ENCODE data around the gene MYO5A.
"Not testable (repeated sequence)": the region's sequence is repeated elsewhere in the genome, so short reads cannot be mapped to it uniquely, and the experiment has no call there.

MYO5A gene

DNA sequence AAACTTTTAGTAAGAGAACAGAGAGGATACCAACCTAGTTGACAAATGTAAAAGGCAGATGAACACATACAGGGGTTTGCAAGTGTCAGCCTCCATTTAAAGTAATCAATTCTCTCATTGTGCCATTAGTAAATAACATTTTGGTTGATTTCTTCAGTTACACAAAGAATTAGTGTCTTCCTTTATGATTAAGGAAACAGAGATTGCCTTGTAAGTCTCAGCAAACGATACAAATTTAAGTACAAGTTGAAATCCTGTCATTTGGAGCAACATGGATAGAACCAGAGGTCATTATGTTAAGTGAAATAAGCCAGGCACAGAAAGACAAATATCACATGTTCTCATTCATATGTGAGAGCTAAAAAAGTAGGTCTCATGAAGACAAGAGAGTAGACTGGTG, 26.1 kb downstream of the MYO5A start:
- DNase-seq = no peak

DNA sequence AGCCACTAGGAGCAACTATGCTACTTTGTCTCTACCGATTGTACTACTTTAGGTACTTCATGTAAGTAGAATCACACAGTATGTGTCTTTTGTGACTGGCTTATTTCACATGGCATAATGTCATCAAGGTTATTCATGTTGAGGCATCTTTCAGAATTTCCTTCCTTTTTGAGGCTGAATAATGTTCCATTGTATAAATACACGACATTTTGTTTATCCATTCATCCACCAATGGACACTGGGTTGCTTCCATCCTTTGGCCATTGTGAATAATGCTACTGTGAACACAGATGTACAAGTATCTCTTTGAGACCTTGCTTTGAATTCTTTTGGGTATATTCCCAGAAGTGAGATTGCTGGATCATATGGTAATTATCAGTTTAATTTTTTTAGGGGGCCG, 29.2 kb downstream of the MYO5A start:
- no peak for DNase-seq

DNA sequence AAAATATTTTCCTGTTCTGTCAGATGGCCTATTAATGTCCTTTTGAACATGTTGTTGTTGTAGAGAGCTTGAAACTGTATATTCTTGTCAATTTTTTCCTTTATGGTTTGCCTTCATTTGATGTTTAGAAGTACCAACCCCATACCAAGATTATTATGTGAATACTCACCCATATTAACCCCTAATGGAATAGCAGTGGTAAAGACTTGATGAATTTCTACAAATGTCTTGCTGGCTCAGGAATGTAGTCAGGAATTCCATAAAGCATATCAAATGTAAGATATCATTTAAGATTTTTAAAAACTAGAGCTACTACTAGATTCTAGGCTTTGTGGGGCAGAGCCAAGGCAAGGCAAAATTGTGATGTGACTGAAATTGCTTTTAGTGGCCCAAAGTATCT, 30.0 kb downstream of the MYO5A start:
- no peak for DNase-seq

DNA sequence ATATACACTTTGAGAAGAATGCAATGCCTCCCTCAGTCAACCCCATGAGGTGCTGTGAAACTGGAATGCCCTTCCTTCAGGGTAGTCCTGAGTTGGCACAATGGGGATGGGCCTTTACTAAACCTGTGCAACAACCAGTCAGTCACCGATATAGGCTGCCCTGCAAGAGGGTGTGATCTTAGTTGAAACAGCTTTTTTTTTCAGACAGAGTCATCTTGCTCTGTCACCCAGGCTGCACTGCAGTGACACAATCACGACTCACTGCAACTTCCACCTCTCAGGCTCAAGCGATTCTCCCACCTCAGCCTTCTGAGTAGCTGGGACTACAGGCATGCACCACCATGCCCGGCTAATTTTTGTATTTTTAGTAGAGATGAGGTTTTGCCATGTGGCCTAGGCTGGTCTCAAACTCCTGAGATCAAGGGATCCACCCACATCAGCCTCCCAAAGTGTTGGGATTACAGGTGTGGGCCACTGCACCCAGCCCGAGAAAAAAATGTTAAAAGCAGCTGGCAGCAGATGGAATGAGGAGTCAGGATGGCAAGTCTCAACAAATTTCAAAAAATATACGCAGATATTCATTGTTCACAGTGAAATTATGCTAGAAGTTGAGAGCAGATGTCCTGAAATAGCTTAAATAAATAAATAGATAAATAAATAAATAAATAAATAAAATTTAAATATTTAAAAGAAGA, 31.8 kb downstream of the MYO5A start:
- peak; percentile 71 for DNase-seq

DNA sequence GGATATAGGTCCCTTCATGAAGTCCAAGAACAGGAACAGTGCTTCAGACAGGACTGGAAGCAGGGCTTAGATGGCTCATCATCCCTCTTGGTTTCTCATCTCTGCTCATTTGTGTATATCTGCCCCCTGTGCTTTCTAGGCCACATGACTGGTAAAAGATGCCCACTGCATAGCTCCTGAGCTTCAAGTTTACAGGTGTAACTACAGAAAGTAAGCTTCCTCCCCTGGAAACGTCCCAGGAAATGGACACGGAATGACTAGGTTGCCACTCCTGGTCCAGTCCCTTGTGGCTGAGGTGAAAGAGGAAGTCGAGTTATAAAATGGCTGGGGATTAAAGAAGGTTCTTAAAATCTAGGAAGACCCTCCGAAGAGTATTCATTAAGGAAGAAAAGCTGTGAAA, 32.5 kb downstream of the MYO5A start:
- DNase-seq = no peak

DNA sequence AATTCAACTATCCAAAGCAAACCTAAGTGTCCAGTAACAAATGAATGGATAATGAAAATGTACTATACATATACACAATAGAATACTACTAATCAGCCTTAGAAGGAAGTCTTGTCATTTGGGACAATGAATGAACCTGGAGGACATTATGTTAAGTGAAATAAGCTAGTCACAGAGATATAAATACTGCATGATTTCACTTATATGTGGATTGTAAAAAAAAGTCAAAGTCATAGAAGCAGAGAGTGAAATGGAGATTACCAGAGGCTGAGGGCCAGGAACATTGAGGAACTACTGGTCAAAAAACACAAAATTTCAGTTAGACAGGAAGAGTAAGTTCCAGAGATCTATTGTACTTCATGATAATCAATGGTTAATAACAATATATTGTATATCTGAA, 33.6 kb downstream of the MYO5A start:
- no peak for DNase-seq

DNA sequence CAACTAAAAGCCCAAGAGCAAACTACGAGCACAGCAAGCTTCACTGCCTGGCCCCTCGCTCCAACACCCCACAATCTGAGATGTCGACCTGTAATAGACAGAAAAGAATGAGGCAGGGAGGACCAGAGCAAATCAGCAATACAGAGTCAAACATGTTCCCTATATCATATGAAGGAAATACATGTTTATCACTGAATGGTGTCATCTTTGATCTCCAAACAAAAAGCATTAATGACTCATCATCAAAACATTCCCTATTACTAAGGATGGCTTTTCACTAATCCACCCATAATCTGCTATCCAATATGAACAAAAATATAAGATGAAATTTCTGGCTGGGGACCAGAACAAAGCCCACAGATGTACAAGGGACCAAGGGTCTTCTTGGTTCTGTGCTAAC, 34.7 kb downstream of the MYO5A start:
- no peak for DNase-seq

DNA sequence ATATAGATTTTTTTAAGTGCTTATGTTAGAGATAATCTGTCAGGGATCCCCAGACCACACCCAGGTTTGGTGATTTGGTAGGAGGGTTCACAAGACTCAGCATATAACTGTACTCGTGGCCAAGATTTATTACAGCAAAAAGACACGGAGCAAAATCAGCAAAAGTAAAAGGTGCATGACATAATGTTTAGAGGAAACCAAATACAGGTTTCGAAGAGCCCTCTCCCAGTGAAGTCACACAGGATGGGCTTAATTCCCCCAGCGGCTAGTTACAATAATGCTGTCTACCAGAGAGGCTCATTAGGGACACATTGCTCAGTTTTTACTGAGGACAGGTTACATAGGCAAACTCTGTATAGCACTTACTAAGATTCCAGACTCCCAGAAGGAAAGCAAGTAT, 36.5 kb downstream of the MYO5A start:
- DNase-seq = no peak

DNA sequence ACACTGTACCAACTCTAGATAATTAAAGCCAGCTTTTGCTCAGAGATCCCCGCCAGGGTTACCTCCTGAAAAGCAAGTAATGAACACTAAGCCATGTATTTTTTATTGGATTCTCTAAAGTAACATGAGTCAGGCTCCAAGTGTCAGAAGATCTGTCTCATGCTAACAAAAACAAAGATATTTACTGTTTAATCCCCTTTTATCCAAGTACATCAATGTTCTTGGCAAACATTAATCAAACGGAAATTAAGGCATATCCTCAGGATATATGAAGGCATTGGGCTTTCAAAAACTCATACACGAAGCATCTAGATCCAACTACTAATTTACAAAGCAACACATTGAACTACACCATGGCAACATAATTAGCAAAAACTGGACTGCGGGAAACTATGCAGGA, 37.2 kb downstream of the MYO5A start:
- no peak for DNase-seq

DNA sequence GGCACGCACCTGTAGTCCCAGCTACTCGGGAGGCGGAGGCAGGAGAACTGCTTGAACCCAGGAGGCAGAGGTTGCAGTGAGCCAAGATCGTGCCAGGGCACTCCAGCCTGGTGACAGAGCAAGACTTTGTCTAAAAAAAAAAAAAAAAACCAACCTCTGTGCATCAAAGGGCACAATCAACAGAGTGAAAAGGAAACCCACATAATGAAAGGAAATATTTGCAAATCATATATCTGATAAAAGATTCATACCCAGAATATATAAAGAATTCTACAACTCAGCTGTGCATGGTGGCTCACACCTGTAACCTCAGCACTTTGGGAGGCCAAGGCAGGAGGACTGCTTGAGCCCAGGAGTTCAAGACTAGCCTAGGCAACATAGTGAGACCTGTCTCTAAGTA, 39.2 kb downstream of the MYO5A start:
- DNase-seq = peak; percentile 38

DNA sequence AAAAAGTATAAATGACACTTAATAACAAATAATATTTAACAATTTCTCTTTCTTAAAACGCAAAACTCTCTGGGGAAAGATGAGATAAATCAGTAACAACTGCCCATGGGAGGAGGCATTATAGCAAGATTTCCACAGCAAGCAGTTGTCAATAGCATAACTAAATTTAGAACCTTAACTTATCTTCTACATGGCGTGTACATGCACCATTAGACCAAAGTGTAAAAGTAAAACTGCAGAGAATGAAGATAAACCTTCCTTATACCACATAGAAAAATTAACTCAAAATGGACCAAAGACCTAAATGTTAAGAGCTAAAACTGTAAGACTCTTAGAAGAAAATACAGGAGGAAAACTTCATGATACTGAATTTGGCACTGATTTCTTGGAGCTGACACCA, 39.9 kb downstream of the MYO5A start:
- DNase-seq = no peak

DNA sequence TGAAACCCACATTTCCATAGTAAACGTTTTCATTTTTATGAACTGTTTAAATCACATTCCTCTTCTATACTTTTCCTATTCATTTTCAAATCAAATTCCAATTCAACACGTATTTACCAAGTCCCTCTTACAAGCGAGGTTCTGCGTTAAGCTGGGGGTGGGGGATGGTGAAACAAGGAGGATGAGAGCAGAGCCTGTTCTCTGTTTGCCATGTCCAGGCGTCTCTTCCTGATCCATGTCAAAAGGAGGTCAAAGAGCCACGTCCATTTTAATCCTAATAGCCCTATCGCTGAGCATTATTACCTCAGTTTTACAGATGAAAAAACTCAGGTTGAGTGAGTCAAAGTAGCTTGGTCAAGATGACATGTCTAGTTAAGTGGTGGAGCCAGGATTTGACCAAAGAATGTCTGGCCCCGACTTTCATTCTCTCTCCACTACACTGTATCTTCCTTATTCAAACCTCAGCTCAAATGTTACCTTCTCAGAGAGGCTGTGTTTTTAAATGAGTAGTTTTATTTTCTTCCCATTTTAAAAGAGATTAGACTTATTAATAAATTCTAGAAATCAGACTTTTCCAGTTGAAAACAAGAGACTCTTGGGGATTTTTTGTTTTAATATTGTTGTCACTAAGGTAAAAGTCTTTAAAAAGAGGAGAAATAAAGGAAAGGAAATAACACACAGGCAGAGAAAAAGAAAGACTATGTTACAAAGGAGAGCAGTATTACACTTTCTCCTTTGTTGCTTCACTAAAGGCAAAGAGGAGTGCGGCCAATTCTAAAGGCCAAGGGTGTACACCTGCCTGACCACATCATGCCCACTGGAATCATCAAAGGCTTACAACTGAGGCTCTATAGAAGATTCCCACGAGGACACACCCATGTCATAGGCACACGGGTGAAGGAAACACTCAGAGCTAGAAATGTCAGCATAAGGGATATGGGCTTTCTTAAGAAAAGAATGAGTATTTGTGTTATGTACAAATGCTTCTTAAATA, 42.4 kb downstream of the MYO5A start:
- no peak for DNase-seq

DNA sequence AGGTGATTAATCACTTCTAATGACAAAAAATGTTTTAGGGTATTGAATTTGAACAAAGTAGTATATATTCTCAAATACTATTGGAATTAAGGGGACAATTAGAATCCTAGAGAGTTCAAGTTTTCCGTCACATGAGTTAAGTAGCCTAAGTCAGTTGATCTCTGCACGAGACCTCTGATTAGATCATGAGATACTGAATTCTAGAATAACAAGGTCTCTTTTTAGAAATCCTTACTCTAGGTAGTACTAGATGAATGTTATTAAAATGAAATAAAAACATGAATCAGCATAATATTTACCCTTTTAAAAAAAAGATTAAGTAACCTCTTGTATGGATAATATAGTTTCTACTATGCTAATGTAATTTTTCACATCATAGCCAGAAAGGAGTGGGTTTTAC, 43.4 kb downstream of the MYO5A start:
- no peak for DNase-seq

DNA sequence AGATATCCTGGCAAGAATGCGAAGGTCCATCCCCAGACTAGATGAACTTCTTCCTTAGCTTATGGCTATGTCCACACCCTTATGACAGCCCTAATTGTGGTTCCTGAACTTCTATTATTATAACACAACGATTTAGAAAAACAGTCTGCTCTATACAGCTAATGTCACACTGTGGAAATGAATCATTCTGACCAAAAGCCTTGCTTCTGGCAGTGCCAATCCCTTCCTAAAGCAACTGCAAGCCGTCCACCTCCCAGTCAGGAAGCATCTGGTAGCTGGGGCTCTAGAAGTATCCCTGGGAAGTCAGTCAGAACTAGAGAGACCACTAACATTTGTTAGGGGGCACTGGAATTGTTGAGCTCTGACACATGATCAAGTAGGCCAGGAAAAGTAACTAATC, 45.0 kb downstream of the MYO5A start:
- DNase-seq = peak; percentile 12

DNA sequence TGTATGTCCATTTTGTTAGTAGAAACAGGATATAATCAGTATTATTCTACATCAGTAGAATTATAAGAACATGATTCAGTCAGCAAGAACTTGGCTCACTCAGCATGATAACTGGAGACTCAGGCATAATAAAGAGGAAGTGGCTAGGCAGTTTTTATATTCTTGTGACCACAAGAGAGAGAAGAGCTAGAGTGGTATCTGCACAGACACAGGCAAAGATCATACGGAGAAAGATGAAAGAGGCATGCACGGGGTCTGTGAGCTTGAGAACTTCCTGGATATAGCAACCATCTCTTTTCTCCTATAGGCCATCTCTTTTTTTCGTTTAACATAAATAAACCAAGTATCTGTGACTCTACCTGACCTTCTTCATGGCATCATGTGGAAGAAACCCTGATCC, 46.8 kb downstream of the MYO5A start:
- peak; percentile 28 for DNase-seq

DNA sequence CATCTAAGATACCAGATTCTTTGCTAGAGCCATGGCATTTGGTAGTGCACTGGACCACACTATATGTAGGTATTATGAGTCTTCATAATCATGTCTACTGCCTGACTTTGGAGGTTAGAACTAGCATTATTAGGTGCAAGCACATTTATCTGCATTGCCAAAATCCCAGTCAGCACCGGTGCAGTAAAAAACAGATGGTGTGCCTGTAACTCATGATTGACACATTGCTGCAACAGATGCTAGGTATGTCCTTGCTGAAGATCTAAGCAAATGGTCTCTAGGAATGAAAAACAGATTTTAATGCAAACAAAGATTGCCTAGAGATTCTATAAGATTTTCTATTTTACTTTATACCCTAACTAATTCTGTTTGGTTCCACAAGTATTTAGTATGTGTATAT, 47.7 kb downstream of the MYO5A start:
- no peak for DNase-seq

DNA sequence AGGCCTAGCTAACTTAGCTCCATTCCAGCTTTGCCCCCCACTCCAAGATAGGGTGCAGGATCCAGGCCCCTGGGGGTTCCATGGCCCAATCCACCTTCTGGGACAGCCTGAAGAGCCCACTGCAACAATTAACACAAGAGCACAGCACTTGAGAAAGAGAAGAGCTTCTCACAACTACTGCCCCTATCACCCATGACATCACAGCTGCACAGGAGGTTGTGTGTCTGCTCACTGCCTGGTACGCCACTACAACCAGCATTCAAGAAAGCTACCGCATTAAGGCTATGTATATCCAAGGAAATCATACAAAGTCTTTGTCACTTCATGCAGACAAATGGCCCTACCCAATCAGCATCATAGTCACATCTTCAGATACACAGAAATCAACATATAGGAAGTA, 62.0 kb downstream of the MYO5A start:
- DNase-seq = no peak

DNA sequence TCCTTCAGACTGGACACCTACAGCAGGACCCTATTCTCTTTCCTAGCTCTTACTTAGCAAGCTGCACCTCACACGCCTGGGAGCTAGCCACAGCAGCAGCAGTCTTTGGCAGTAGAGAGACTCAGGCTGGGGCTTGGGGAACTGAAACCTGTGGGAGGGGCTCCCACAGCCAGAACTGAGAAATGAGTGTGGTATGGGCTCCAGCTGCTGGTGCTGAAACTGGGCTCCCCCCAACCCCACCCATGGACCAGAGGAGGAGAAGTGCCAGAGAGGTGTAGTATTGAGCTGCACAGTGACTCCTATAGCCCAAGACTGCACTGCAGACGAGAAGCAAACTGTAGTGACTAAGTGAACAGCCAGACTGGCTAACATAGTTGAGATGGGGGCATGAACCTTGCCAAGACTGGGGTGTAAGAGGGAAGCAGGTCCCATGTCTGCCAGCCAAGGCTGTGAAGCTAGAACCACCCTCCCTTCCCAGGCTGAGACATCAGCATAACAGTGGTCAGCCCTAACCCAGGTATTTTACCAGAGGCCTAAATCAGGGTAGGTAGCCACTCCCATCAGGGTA, 62.5 kb downstream of the MYO5A start:
- peak; percentile 74 for DNase-seq

DNA sequence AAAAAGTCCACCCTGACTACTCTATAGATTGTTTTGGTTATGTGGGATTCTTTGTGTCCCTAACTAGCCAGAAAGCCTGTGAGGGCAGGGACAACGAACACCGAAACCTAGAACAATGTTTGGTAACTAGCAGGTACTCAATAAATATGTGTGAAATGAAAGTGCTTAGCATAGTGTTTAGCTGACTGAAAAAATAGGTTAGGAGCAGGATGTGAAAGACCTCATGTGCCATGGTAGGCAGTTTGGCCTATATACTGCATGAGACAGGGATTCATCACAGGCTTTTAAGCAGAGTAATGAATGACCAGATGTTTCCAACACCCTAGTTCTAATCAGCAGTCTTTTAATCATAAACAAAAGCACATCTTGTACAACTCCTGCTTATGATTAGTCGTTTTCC, 64.2 kb downstream of the MYO5A start:
- peak; percentile 15 for DNase-seq

DNA sequence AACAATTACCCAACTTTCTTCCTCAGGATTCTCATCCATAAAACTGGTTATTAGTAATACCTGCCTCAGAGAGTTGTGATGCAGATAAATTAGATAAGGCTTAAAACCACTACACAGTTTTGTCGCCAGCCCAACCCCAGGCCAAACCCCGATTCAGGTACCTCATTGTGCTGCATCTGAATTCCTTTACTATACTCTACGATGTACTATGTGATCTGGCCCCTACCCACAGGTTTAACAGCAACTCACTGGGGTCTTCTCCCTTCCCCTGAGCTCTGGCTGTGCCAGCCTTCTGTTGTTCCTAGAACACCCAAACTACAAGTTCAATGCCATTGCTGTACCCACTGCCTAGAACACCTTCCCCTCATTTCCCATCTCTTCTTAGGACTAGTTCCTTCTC, 64.6 kb downstream of the MYO5A start:
- no peak for DNase-seq

DNA sequence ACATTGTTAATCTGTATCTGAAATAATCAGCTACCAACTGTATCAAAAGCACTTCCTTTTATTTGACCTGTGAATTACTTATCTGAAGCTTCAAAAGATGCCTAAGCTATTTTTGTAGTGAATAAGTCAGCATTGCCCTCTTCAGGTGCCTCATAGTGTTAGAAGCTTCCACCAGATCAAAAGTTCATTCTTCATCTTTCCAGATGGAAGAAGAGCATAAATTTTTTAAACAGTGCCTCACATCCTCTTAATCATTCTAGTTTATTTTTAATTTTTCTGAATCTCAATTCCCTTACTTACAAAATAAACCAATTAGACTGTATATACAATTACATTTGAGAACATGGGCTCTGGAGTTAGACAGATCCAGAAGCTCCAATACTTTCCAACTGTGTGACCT, 65.0 kb downstream of the MYO5A start:
- no peak for DNase-seq

DNA sequence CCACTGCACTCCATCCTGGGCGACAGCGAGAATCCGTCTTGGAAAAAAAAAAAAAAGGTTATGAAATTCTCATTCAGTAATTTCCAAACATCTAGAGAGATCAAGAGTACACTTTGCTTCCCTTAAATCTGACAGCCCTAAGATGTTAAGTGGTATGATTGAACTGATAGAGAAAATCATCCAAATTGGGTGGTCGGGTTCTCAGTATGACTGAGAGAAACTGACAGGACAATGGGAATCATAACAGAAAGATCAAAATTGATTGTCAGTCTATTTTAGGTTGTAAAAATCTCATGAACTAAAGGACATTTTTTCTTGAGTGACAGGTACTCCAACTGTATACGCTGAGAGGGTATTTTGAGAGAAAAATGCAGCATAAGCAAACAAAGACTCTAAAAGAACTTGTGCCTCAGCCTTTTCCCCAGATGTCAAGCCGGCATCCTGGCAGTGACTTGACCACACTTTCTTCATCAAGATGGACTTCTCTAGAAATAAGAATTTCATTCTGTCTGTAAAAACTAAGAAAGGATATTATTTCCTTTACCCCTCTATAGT, 65.8 kb downstream of the MYO5A start:
- peak; percentile 12 for DNase-seq

DNA sequence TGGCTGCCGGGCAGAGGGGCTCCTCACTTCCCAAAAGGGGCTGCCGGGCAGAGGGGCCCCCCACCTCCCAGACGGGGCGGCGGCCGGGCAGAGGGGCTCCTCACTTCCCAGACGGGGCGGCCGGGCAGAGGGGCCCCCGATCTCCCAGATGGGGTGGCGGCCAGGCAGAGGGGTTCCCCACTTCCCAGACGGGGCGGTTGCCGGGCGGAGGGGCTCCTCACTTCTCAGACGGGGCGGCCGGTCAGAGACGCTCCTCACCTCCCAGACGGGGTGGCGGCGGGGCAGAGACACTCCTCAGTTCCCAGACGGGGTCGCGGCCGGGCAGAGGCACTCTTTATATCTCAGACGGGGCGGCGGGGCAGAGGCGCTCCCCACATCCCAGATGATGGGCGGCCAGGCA, 69.0 kb downstream of the MYO5A start:
- DNase-seq = not testable (repeated sequence)

DNA sequence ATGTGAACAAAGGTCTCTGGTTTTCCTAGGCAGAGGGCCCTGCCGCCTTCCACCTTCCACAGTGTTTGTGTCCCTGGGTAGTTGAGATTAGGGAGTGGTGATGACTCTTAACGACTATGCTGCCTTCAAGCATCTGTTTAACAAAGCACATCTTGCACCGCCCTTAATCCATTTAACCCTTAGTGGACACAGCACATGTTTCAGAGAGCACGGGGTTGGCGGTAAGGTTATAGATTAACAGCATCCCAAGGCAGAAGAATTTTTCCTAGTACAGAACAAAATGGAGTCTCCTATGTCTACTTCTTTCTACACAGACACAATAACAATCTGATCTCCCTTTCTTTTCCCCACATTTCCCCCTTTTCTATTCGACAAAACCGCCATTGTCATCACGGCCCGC, 69.4 kb downstream of the MYO5A start:
- not testable (repeated sequence) for DNase-seq
